GM19328 (cell line): Measurements from ENCODE around the gene ERMARD.
A peak's percentile ranks its signal among the peaks of the same experiment; 100 is the strongest.

ENCODE experiments used
- ATAC-seq: cut with Tn5 transposase; IDR thresholded peaks from one replicate; pipeline ENCODE4 v1.9.1; 2021; ENCODE audit warnings: mild to moderate bottlenecking, moderate library complexity; ENCODE audit not compliant: unreplicated experiment

ERMARD gene

DNA sequence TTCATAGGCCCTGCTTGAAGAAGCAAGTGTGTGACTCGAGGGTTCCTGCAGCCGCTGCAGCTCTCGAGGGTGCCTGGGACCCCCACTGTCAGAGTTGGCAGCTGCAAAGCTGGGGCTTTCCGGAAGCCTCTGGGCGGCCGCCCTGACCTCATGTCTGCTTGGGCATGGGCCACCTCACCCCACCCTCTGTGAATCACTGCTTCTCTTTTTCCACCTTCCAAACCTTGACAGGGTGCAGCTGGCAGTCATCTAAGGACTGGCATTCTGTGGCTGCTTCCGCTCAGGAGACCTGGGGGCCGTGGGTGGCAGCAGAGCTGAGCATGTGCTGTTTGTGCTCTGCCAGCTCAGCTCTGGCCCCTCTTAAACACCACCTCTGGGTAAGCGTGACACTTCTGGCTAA, 32.0 kb downstream of the ERMARD start:
- ATAC-seq, result no peak

DNA sequence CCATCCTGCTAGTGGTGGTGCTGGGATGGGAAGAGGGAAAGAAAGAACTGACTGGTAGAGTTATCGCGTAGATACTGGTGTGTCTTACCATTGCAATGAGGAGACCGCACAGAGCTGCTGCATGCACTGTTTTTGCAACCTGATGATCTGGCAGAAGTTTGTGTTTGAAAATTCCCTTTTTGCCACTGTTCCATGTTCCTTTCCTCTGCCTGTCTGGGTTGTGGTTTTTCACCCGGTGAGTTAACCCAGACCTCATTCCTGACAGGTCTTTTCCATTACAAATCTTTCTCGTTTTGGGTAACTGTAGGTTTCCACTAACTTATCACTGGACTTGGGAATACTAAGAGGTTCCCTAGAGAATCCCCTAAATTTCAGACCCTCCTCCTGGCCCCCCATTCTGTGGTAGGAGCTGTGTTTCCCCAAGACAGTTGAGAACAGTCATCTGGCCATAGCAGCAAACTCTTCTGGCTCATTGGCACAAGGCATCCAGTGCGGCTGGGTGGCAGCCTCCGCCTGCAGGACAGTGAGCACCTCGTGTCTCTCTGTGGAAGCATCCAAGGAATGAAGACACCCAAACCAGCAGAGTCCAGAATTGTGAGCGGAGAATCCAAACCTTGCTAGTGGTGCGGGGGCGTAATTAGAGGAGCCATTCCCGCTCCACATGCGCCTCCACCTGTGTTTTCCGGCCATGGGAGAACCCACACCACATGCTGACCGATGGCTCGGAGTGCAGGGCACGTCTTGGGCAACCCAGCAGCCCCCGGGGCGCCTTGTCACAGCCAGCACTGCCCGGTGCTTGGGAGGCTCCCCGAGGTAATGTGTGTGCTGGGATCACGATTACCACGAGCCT, 32.8 kb downstream of the ERMARD start:
- ATAC-seq, result no peak

DNA sequence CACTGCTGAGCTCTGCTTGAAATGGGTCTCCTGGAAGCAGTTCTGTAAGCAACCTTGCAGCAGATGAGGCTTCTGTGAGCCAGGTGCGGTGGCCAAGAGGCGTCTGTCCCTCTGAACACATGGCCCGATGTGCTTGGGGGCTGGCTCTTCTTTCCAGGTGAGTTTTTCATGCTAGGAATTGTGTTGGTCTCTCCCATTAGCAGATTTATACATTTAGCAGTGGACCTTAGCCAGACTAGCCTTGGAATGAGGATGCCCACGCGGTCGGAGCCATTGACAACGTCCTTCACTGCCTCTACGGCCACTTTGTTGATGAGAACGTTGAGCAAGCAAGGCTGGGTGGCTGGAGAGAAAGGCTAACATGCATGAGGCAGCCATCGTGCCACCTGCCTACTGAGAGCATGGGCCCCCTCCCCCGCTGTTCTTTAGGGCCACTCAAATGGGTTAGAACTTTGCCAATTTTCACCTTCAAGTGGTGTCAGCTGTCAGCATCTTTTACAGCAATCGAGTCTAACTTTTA, 33.5 kb downstream of the ERMARD start:
- no peak for ATAC-seq

DNA sequence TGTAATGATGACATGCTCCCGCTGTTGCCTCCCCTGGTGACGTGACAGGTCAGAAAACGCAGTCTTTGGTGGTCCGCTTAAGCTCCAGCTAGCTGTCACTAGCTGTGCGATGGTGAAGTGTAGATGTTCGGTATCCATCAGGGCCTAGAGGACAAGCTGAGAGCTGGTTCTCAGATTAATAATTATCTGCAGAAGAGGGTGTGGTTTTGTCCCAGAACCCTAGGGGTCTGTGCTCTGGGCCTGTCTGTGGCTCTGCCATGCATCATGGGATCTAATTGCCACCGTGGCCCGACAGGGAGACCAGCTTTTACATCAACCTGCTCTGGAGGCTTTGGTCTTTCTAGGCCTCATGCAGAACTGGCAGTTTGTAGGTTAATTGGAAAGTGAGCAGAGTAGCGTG, 34.1 kb downstream of the ERMARD start:
- no peak for ATAC-seq

DNA sequence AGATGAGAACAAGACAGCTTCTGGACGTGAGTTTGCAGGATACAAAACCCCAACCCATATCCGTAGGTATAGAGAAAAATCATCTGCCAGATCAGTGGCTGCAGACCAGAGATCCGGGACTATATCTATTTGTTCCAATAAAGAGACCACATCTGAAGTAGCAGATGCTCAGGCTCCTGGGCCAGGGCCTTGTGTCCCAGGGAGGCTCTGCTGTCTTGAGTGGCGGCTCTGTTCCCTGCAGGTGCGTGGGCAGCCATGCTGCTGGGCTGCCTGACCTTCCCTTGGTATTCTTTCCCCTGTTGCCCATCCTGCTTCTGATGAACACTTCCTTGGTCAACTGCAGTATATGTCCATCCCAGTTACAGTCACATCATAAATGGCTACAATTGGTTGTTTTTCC, 34.9 kb downstream of the ERMARD start:
- ATAC-seq, result no peak

DNA sequence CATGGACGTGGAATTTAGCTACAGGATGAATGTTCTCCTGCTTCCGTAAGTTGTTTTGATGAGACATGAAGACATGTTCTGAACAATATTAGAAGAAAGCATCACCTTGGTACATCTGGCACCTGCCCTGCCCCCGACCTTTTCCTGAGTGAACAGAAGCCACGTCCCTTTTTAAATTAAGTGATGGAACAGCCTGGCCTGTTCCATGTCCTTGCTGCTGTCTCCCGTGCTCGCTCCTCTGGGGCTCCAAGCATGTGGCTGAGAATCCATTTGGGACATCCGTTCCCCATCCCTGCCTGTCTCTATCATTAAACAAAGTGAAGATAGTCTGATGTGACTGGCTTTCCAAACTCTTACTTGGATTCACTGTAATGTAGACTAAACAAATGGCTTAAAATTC, 36.4 kb downstream of the ERMARD start:
- no peak for ATAC-seq

DNA sequence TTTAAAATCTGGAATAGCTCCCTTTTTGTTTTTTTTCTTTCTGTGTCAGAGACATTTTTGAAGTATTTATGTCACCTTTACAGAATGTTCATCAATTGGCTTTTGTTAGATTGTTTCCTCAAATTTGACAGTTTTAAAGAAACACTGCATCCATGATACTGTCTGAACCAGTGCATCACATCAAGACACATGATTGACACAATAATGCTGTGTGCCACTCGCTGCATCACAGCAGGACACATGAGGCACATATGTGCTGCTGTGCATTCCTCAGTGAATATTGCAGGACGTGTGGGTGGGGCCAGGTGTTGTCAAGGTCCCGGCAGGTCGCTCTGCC, 37.4 kb downstream of the ERMARD start:
- no peak for ATAC-seq

DNA sequence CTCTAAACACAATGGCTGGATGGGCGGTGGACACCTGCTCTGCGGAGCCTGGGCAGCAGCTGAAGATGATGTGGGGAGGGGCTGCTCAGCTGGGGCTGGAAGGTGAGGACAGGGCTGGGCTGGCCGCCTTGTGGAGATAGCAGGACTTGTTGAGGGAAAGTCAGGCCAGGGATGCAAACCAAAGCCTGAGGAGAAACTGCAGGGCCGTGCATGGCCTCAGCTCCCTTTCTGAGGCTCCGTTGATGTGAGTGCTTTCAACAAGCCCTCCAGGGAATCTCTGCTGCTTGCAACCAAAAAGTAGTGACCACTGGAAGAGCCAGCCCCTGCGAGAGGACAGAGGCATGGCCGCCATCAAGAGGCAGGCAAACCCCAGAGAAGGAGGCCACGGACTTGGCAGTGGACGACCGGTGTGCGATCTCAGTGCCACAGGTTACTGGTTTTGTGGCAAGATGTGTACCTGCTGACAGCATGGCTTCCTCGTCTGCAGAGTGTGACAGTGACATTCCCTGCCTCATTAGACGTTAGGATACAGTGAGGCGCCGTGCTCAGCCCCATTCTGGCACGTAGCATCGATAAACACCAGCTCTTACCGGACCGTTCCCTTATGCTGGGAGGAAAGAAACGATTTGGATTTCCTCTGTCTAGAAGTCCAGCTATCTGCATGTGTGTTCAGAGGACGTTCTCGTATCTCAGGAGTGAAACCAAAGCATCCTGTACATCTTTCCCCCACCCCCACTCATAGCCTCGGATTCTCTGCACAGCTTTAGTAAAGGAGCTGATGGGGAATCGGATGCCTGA, 37.9 kb downstream of the ERMARD start:
- ATAC-seq, result no peak

DNA sequence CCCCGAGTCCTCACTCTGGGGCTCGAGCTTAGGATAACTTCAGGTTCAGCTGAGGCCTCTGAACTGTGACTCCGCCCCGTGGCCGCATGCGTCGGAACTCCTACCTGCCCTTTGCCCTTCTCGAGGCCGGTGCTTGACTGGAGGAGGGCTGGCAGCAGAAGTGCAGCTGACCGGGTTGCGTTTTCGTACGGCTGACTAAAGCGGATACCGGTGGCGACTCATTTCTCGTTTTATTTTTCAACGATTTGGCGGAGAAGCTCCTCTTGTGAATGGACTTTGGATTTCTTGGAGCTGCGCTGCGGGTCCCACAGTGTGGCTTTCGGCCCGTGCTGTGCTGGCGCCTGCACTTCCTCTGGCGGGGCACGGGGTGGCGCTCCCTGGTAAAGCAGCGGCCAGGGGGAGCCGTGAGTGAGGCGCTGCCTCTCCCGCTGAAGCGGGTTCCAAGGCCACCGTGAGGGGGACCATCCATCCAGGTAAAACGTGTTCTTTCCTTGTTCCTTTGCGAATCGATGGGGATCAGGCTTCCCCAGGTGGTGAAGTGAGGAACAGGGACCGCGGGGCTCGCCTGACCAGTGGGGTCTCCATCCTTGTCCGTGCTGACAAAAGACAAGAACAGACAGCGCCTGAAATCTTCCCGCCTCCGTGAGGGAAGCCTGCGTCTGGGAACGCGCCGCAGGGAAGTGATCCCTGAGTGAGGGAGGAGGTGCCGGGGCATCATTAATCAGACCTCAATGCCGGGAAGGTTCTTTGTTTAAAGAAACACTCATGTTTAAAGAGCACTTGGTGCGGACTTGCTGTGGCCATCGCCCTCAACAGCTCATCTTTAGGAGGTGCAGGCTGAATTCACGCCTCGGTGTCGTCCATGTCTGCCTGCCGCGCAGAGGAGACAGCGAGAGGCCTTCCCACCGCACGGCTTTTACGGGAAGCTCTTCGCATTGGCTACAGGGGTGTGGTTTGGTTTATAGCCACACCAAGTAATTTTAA, 38.8 kb downstream of the ERMARD start:
- peak; percentile 93 for ATAC-seq

DNA sequence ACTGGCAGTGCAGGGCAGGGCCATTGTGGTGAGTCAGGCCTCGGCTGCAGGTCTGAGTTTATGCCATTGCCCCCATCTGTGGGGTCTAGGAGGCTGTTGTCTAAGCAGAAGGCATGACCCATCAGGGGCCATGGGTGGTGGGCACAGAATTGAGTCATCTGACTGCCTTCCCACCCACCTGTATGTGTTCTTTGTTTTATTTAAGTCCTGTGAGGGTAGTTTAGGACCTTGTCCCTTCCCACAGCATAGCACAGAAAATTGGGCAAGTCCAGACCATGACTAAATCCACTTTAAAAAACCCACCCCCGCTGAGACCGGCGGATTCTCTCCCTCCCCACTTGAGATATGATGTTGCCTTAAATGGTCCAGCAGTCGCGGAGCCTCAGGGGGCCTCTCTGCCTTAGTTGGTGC, 40.3 kb downstream of the ERMARD start:
- ATAC-seq, result no peak

DNA sequence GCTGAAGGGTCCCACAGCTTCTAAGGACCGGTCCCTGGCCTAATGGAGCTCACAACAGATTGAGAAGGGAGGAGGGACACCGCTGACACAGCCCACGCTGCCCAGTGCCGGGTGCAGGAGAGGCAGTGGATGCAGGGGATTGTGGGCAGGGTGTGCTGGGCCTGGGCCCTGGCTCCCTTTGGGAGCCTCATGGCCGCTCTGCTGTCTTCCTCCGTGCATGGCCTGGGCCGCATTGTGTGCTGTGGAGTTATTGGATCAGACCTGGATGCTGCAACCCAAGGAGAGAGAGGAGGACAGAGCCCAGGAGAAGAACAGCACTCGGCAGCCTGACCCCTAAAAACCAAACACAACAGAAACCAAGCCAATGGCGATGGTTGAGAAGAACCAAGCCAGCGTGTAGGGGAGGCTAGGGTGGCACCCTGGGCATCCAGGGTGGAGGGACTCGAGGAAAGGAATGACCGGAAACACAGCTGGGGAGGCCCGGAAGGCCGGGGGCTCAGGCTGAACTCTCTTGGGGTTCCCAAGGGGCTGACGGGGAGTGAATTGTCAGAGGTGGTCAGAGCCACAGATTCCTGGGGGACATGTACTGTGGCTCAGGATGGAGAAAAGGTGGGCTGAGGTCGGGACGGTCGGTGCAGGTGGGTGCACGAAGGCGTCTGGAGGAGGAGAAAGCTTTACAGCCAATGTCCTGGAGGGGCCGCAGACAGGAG, 41.0 kb downstream of the ERMARD start:
- no peak for ATAC-seq

DNA sequence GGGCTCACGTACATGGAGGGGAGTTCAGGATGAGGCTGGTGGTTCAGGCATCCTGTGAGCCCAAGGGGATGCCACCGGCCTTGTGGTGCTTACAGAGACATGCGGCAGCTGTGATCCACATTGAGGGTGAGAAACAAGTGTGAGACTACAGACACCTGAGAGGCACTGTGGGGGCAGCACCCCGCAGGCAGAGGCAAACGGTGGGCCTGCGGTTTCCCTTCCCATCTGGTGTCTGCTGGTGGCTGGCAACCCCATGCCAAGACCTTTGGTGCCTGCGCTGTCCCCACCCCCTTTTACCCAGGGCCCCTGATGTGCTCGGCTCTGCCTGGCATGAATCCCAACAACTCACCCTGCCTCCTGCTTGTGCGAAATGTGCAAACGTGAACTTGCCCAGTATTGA, 42.0 kb downstream of the ERMARD start:
- no peak for ATAC-seq

DNA sequence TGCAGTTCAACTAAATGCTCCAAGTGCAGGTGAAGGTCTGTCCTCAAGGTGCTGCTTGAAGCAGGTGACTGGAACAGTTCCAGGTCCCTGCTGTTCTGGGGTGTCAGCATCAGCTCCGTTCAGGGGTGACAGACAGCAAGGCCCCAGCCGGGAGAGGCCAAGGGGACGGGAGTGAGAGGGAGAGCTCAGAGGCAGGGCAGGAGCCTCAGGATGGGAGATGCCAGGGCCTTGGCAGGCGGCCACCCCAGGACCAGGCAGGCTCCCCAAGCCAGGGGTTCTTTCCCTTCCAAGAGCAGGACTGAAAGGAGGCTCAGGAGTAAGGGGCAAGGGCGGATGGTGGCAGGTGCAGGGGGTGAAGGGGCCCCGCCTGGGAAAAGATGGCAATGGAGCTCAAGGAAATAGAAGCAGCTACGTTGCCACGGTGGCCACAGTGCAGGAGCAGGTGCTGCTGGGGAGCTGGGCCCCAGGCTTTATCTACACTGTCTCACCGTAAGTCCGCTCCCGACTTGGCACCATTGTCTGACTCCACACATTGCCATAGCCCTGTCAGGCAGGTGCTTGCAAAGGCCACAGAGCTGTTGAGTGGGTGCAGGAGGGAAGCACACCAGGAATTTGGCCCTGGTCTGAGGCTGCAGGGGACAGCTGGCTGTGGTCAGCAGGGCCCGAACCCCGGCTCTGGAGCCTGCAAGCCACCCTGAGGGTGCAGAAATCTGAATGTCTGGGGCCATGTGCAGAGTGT, 43.1 kb downstream of the ERMARD start:
- ATAC-seq, result no peak

DNA sequence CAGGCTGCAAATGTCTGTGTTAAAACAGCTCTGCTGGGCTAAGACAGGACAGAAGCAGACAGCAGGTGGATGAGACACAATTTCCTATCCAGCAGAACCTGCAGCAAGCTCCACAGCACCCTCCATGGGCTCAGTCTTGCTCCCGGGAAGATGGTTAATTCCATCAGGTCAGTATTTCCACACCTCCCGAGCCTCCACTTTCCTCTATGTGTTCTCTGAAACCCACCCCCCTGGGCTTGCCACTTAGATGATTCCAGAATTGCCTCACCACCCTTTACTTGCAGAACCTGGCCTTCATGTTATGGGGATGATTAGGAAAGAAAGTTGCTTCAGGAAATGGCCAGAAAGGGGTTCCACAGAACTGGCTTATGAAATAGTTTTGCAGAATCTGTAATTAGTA, 43.8 kb downstream of the ERMARD start:
- no peak for ATAC-seq

DNA sequence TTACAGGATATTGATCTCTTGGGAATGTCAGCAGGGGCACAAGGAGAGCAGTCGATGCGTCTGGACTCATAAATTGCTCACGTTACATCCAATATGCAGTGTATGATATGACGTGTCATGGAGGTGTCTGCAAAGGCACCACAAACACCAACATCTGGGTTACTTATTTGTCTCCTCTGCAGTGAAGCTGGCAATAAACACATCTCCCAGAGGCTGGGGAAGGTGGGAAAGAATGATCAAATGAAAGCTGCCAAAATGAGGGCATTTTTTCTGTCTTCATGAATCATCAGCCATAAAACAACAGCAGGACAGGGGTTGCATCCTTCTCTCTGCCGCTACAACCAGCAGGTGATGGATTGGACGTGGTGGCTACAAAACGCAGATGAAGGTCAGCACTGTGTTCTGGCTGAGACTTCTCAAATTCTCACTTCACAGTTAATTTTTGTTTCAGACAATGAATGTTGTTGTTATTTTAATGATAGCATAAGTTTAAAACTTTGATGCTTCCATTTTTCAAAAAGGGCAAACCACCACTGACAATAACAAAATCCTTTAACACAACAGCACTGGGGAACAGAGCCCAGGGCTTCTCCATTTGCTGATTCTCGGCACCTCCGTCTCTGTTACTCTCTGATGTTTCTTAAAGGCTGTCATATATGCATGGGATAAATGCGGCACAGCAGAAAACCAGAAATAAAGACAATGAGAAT, 47.5 kb downstream of the ERMARD start:
- ATAC-seq, result no peak

DNA sequence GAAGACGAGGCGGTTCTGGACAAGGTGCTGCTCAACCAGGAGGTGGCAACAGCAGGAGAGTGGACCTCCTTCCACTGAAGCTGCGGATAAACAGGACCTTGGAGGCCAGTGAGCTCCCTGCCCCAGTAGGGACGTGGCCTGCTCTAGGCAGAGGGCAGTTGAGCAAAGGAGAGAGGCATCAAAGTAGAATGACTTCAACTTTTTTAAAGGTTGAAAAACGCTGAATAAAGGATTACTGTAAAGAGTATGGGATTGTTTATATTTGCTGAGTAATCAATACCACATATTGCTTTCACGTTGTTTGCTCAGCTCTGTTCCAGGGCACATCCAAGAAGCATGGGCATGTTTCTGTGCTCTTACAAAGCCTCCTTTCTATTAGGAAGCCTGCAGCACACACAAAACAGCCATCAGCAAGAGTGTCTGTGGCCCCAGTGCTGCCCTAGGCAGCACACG, 48.1 kb downstream of the ERMARD start:
- no peak for ATAC-seq

DNA sequence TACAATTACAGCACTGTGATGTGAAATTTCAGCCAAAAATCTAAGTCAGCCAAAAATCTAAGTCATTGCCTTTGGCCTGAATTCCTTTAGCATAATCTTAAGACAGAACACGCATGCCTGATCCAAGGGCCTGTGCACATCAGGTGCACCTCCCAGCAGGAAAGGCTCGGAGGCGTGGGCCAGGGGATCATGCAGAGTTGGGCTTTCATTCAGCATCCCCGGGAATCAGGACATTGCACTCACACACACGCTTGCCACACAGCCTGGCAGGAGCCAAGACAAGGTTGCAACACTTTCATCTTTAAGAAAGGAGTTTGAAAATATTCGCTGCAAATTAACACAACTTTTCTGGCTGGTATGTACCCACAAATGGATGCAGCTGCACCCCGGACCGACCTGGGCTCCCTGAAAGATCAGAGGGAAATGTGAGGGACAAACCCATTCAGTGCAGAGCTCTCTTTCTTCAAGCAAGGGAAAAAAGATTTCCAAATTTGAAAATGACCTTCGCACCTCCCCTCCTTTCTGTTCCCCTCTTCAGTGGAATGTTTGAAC, 48.8 kb downstream of the ERMARD start:
- ATAC-seq, result no peak

DNA sequence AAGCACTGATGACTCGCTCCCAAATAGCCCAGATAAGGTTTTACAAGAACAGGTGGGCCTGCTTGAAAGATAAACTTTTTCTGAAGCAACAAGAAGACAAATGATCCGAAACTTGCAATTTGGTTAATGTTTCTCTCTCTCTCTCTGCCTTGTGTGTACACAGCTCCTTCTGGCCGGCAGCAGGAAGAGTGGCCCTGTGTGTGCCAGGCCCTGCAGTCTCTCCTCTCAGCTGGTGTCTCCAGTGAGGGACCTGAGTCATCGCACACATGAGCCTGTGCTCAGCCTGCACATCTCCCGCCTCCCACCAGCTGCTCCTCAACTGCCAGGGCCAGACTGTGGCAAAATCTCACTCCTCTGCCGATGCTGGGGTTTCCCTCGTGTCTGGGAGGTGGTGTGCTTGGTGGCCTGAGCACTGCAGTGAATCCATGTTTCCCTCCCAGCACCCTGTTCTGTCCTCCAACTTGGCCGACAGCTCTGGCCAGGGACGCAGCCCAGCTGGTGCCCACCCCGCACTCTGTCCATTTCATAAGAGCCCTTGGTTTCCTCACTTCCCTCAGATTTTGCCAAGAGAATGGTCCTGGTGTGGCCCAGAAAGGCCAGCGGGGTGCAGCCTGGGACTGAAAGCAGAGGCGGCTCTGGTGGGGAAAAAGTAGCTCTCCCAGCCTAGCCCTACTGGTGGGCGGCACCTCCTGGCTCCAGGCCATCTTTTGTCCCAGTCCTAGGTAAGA, 49.4 kb downstream of the ERMARD start:
- ATAC-seq, result no peak
